ENCODE measurements around the gene ETFDH. TPM values are rescaled to one million over a fixed set of nuclear protein-coding genes. Genes with fewer than 3 reads are reported as not detected.

The ETFDH gene
- total RNA-seq, 4 donors from 2014 or later, result 27.3 to 58.8 (median 40.8) TPM

DNA sequence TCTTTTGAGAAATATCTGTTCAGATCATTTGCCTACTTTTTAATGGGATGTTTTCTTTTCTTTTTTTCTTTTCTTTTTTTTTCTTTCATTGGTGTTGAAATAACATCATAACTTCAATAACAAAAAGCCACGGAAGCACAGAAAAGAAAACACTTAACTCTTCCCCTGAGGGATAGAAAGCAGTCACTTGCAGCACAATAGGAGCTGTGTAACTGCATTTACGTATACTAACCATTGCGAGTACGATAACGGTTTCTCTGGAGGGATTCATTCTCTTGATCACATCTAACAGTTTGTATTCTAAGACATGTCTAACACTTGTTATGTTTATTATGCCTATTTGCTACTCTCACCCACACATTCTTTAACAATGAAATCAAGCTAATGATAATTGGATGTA lies 27.7 kb upstream of the ETFDH start:
- peaks cover 0 to 5% (median 0%) of the 10 kb centered on the region in 4 donors for H3K4me1 ChIP-seq
- no peak overlapping the region for H3K27ac ChIP-seq
- H3K27me3 ChIP-seq, result no peaks in the 10 kb centered on the region
- WGBS, 2 donors, result 29 to 41% methylated on average over 5 of the region's 5 CpGs
- H3K9me3 ChIP-seq, result no peaks in the 10 kb centered on the region
- no peaks in the 10 kb centered on the region for H3K36me3 ChIP-seq
- TF ChIP-seq POLR2A (IDR thresholded peaks at IDR 0.05), result no peak
- no peak for TF ChIP-seq EP300 (IDR thresholded peaks at IDR 0.05)
- TF ChIP-seq, protein P1, sequence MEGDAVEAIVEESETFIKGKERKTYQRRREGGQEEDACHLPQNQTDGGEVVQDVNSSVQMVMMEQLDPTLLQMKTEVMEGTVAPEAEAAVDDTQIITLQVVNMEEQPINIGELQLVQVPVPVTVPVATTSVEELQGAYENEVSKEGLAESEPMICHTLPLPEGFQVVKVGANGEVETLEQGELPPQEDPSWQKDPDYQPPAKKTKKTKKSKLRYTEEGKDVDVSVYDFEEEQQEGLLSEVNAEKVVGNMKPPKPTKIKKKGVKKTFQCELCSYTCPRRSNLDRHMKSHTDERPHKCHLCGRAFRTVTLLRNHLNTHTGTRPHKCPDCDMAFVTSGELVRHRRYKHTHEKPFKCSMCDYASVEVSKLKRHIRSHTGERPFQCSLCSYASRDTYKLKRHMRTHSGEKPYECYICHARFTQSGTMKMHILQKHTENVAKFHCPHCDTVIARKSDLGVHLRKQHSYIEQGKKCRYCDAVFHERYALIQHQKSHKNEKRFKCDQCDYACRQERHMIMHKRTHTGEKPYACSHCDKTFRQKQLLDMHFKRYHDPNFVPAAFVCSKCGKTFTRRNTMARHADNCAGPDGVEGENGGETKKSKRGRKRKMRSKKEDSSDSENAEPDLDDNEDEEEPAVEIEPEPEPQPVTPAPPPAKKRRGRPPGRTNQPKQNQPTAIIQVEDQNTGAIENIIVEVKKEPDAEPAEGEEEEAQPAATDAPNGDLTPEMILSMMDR (IDR thresholded peaks at IDR 0.05), result no peak
- no peak for DNase-seq (ENCODE audit: low spot score in 2 of 2)
- no peak overlapping the region for H3K4me3 ChIP-seq

DNA sequence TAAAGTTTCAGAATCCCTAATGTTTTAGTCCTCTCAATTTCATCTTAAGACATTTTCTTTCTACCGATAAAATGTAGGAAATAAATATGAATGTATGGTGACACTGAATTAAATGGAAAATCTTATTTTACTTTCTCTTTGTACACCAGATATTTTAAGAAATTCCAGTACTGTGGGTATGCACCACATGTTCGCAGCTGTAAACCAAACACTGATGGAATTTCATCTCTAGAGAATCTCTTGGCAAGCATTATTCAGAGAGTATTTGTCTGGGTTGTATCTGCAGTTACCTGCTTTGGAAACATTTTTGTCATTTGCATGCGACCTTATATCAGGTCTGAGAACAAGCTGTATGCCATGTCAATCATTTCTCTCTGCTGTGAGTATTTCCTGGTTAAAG lies 27.3 kb upstream of the ETFDH start:
- Histone ChIP-seq H3K36me3 (no peaks in the 10 kb centered on the region), H3K4me1 (peaks cover 0 to 5% (median 0%) of the 10 kb centered on the region in 4 donors), H3K27me3 (no peaks in the 10 kb centered on the region), H3K9me3 (no peaks in the 10 kb centered on the region), H3K4me3 (no peak overlapping the region), H3K27ac (no peak overlapping the region)
- 29 to 34% methylated on average over 3 of the region's 3 CpGs for WGBS, 2 donors
- no peak for DNase-seq (ENCODE audit: low spot score in 2 of 2)
- TF ChIP-seq POLR2A (IDR thresholded peaks at IDR 0.05), result no peak
- no peak for TF ChIP-seq EP300 (IDR thresholded peaks at IDR 0.05)
- TF ChIP-seq, protein P1 (IDR thresholded peaks at IDR 0.05), result no peak

DNA sequence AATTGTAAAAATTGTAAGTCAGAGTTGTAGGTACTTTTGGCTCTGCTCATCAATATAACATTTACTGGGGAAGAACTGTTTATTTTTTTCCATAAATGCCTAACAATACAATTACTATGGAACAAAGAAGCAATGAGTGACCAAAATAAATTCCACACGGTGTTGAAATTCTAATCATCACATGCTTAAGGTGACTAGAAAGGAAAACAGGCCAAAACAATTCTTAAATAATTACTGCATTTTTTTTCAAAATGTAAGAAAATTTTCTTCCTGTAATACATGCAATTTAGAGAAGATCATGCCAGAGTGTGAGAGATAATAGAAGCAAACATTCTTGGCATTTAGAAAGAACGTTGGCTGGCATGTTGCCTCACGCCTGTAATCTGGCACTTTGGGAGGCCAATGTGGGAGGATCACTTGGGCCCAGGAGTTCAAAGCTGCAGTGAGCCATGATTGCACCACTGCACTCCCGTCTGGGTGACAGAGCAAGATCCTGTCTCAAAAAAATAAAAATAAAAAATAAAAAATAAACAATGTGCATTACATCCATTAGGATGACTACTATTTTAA lies 22.9 kb upstream of the ETFDH start:
- no peak overlapping the region for H3K4me3 ChIP-seq
- H3K4me1 ChIP-seq, result peaks cover 0 to 5% (median 0%) of the 10 kb centered on the region in 4 donors
- no peak for DNase-seq (ENCODE audit: low spot score in 2 of 2)
- H3K27me3 ChIP-seq, result no peaks in the 10 kb centered on the region
- H3K36me3 ChIP-seq, result no peaks in the 10 kb centered on the region
- WGBS, 2 donors, result 42 to 43% methylated on average over 4 of the region's 4 CpGs
- TF ChIP-seq EP300 (IDR thresholded peaks at IDR 0.05) (no peak), POLR2A (IDR thresholded peaks at IDR 0.05) (no peak)
- TF ChIP-seq, protein P1 (IDR thresholded peaks at IDR 0.05), result no peak
- H3K27ac ChIP-seq, result no peak overlapping the region
- H3K9me3 ChIP-seq, result no peaks in the 10 kb centered on the region

DNA sequence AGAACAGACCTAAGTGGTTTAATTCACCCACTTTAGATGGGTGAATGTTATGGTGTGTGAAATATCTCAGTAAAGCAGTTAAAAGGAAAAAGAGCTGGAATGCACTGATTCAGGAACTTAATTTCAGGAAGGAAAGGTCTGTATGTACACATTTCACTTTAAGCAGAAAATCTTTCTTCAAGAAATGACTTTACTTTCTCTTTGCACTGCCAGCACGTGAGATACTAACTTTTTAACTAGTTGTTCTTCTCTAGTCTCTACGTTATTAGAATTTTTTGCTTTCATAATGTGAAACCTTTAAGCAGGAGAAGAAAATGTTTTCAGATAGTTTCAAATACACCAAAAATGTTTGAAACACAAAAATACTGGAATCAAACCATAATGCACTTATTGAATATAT lies 19.2 kb upstream of the ETFDH start:
- Histone ChIP-seq H3K36me3 (no peaks in the 10 kb centered on the region), H3K9me3 (no peaks in the 10 kb centered on the region), H3K27ac (no peak overlapping the region), H3K4me3 (no peak overlapping the region), H3K4me1 (no peaks in the 10 kb centered on the region), H3K27me3 (no peaks in the 10 kb centered on the region)
- 26 to 30% methylated on average over 2 of the region's 2 CpGs for WGBS, 2 donors
- no peak for TF ChIP-seq POLR2A (IDR thresholded peaks at IDR 0.05)
- TF ChIP-seq, protein P1 (IDR thresholded peaks at IDR 0.05), result no peak
- TF ChIP-seq EP300 (IDR thresholded peaks at IDR 0.05), result no peak
- DNase-seq (ENCODE audit: low spot score in 2 of 2), result no peak

DNA sequence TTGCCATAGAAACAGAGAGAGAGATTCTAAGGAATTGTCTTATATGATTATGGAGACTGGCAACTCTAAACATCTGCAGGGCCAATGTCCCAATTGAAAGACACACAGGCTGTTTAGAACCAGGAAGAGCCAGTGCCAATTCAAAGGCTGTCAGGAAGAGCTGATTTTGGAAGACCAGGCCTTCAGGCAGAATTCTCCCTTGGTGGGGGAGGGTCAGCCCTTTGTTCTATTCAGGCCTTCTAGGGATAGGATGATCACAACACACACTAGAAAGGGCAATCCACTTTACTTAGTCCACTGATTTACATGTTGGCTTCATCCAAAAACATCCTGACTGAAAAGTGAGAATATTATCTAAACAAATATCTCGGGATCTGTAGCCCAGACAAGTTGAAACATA lies 15.7 kb upstream of the ETFDH start:
- H3K4me1 ChIP-seq, result no peaks in the 10 kb centered on the region
- H3K9me3 ChIP-seq, result no peaks in the 10 kb centered on the region
- no peaks in the 10 kb centered on the region for H3K27me3 ChIP-seq
- H3K36me3 ChIP-seq, result no peaks in the 10 kb centered on the region
- no peak overlapping the region for H3K27ac ChIP-seq
- 79 to 82% methylated on average over 1 of the region's 1 CpG for WGBS, 2 donors
- TF ChIP-seq, protein P1 (IDR thresholded peaks at IDR 0.05), result no peak
- no peak for TF ChIP-seq EP300 (IDR thresholded peaks at IDR 0.05)
- TF ChIP-seq POLR2A (IDR thresholded peaks at IDR 0.05), result no peak
- no peak overlapping the region for H3K4me3 ChIP-seq
- no peak for DNase-seq (ENCODE audit: low spot score in 2 of 2)
